ENCODE measurements around the gene AXL.

The AXL gene

GRCh38 chr19:41298348-41298964, 79.4 kb downstream of the AXL start:
- no peaks in the 10 kb centered on the region for H3K27me3 ChIP-seq (ENCODE audit: control insufficient read depth, insufficient read depth, low read length)
- H3K4me3 ChIP-seq (ENCODE audit: low read length), result no peak overlapping the region
- peaks cover 83% of the 10 kb centered on the region for H3K36me3 ChIP-seq (ENCODE audit: control insufficient read depth, insufficient read depth, low read length)
- no peak for DNase-seq (ENCODE audit: low read depth, low spot score)
- no peak overlapping the region for H3K27ac ChIP-seq (ENCODE audit: low read length)
- H3K4me1 ChIP-seq (ENCODE audit: control insufficient read depth, insufficient read depth, low read length), result no peaks in the 10 kb centered on the region
- no peaks in the 10 kb centered on the region for H3K9me3 ChIP-seq (ENCODE audit: control insufficient read depth, insufficient read depth, low read length)
- no CpG with 5 or more reads among the region's 4 CpGs for WGBS (ENCODE audit: insufficient coverage, insufficient read length)

GRCh38 chr19:41299046-41299754, 80.2 kb downstream of the AXL start:
- no CpG with 5 or more reads among the region's 10 CpGs for WGBS (ENCODE audit: insufficient coverage, insufficient read length)
- no peaks in the 10 kb centered on the region for H3K4me1 ChIP-seq (ENCODE audit: control insufficient read depth, insufficient read depth, low read length)
- no peaks in the 10 kb centered on the region for H3K9me3 ChIP-seq (ENCODE audit: control insufficient read depth, insufficient read depth, low read length)
- peaks cover 84% of the 10 kb centered on the region for H3K36me3 ChIP-seq (ENCODE audit: control insufficient read depth, insufficient read depth, low read length)
- no peak overlapping the region for H3K27ac ChIP-seq (ENCODE audit: low read length)
- no peaks in the 10 kb centered on the region for H3K27me3 ChIP-seq (ENCODE audit: control insufficient read depth, insufficient read depth, low read length)
- DNase-seq (ENCODE audit: low read depth, low spot score), result no peak
- H3K4me3 ChIP-seq (ENCODE audit: low read length), result no peak overlapping the region

GRCh38 chr19:41299755-41300089, 80.7 kb downstream of the AXL start:
- no peak for DNase-seq (ENCODE audit: low read depth, low spot score)
- H3K27me3 ChIP-seq (ENCODE audit: control insufficient read depth, insufficient read depth, low read length), result no peaks in the 10 kb centered on the region
- WGBS (ENCODE audit: insufficient coverage, insufficient read length), result no CpG with 5 or more reads among the region's 4 CpGs
- H3K27ac ChIP-seq (ENCODE audit: low read length), result no peak overlapping the region
- H3K4me1 ChIP-seq (ENCODE audit: control insufficient read depth, insufficient read depth, low read length), result no peaks in the 10 kb centered on the region
- peaks cover 84% of the 10 kb centered on the region for H3K36me3 ChIP-seq (ENCODE audit: control insufficient read depth, insufficient read depth, low read length)
- H3K4me3 ChIP-seq (ENCODE audit: low read length), result no peak overlapping the region
- no peaks in the 10 kb centered on the region for H3K9me3 ChIP-seq (ENCODE audit: control insufficient read depth, insufficient read depth, low read length)

- WGBS (ENCODE audit: insufficient coverage, insufficient read length), result no CpG with 5 or more reads among the region's 6 CpGs
- peaks cover 83% of the 10 kb centered on the region for H3K36me3 ChIP-seq (ENCODE audit: control insufficient read depth, insufficient read depth, low read length)
- no peaks in the 10 kb centered on the region for H3K9me3 ChIP-seq (ENCODE audit: control insufficient read depth, insufficient read depth, low read length)
- no peak overlapping the region for H3K27ac ChIP-seq (ENCODE audit: low read length)
- H3K4me1 ChIP-seq (ENCODE audit: control insufficient read depth, insufficient read depth, low read length), result no peaks in the 10 kb centered on the region
- no peak overlapping the region for H3K4me3 ChIP-seq (ENCODE audit: low read length)
- DNase-seq (ENCODE audit: low read depth, low spot score), result no peak
- no peaks in the 10 kb centered on the region for H3K27me3 ChIP-seq (ENCODE audit: control insufficient read depth, insufficient read depth, low read length)
Measured at GRCh38 chr19:41300555-41300954, 81.5 kb downstream of the AXL start.

- peaks cover 73% of the 10 kb centered on the region for H3K36me3 ChIP-seq (ENCODE audit: control insufficient read depth, insufficient read depth, low read length)
- WGBS (ENCODE audit: insufficient coverage, insufficient read length), result no CpG with 5 or more reads among the region's 21 CpGs
- no peak overlapping the region for H3K27ac ChIP-seq (ENCODE audit: low read length)
- DNase-seq (ENCODE audit: low read depth, low spot score), result no peak
- no peaks in the 10 kb centered on the region for H3K4me1 ChIP-seq (ENCODE audit: control insufficient read depth, insufficient read depth, low read length)
- H3K27me3 ChIP-seq (ENCODE audit: control insufficient read depth, insufficient read depth, low read length), result no peaks in the 10 kb centered on the region
- H3K9me3 ChIP-seq (ENCODE audit: control insufficient read depth, insufficient read depth, low read length), result no peaks in the 10 kb centered on the region
- H3K4me3 ChIP-seq (ENCODE audit: low read length), result no peak overlapping the region
Measured at GRCh38 chr19:41302624-41303351, 83.8 kb downstream of the AXL start.

- whole genome bisulfite sequencing (ENCODE audit: insufficient coverage, insufficient read length), result no CpG with 5 or more reads among the region's 14 CpGs
- no peaks in the 10 kb centered on the region for H3K27me3 ChIP-seq (ENCODE audit: control insufficient read depth, insufficient read depth, low read length)
- no peak overlapping the region for H3K27ac ChIP-seq (ENCODE audit: low read length)
- no peak overlapping the region for H3K4me3 ChIP-seq (ENCODE audit: low read length)
- peaks cover 62% of the 10 kb centered on the region for H3K36me3 ChIP-seq (ENCODE audit: control insufficient read depth, insufficient read depth, low read length)
- no peaks in the 10 kb centered on the region for H3K9me3 ChIP-seq (ENCODE audit: control insufficient read depth, insufficient read depth, low read length)
- H3K4me1 ChIP-seq (ENCODE audit: control insufficient read depth, insufficient read depth, low read length), result 0 out of 2 replicates have a peak, but pooled peaks cover 1% of the 10 kb centered on the region
- no peak for DNase-seq (ENCODE audit: low read depth, low spot score)
Measured at GRCh38 chr19:41303954-41304353, 84.9 kb downstream of the AXL start.

- peaks cover 53% of the 10 kb centered on the region for H3K36me3 ChIP-seq (ENCODE audit: control insufficient read depth, insufficient read depth, low read length)
- DNase-seq (ENCODE audit: low read depth, low spot score), result no peak
- H3K4me3 ChIP-seq (ENCODE audit: low read length), result no peak overlapping the region
- no peaks in the 10 kb centered on the region for H3K9me3 ChIP-seq (ENCODE audit: control insufficient read depth, insufficient read depth, low read length)
- no peak overlapping the region for H3K27ac ChIP-seq (ENCODE audit: low read length)
- no peaks in the 10 kb centered on the region for H3K27me3 ChIP-seq (ENCODE audit: control insufficient read depth, insufficient read depth, low read length)
- WGBS (ENCODE audit: insufficient coverage, insufficient read length), result no CpG with 5 or more reads among the region's 4 CpGs
- 0 out of 2 replicates have a peak, but pooled peaks cover 3% of the 10 kb centered on the region for H3K4me1 ChIP-seq (ENCODE audit: control insufficient read depth, insufficient read depth, low read length)
Measured at GRCh38 chr19:41304706-41305483, 85.9 kb downstream of the AXL start.

GRCh38 chr19:41305927-41306793, 87.1 kb downstream of the AXL start:
- Histone ChIP-seq H3K9me3 (ENCODE audit: control insufficient read depth, insufficient read depth, low read length) (no peaks in the 10 kb centered on the region), H3K27me3 (ENCODE audit: control insufficient read depth, insufficient read depth, low read length) (no peaks in the 10 kb centered on the region; the same call in 1 of the 2 replicates), H3K4me1 (ENCODE audit: control insufficient read depth, insufficient read depth, low read length) (0 out of 2 replicates have a peak, but pooled peaks cover 3% of the 10 kb centered on the region), H3K4me3 (ENCODE audit: low read length) (no peak overlapping the region), H3K36me3 (ENCODE audit: control insufficient read depth, insufficient read depth, low read length) (peaks cover 47% of the 10 kb centered on the region), H3K27ac (ENCODE audit: low read length) (no peak overlapping the region)
- WGBS (ENCODE audit: insufficient coverage, insufficient read length), result no CpG with 5 or more reads among the region's 13 CpGs
- DNase-seq (ENCODE audit: low read depth, low spot score), result no peak

GRCh38 chr19:41307090-41307875, 88.3 kb downstream of the AXL start:
- H3K27ac ChIP-seq (ENCODE audit: low read length), result no peak overlapping the region
- 0 out of 2 replicates have a peak, but pooled peaks cover 3% of the 10 kb centered on the region for H3K4me1 ChIP-seq (ENCODE audit: control insufficient read depth, insufficient read depth, low read length)
- WGBS (ENCODE audit: insufficient coverage, insufficient read length), result no CpG with 5 or more reads among the region's 8 CpGs
- no peak for DNase-seq (ENCODE audit: low read depth, low spot score)
- H3K27me3 ChIP-seq (ENCODE audit: control insufficient read depth, insufficient read depth, low read length), result no peaks in the 10 kb centered on the region; the same call in 1 of the 2 replicates
- H3K4me3 ChIP-seq (ENCODE audit: low read length), result no peak overlapping the region
- H3K36me3 ChIP-seq (ENCODE audit: control insufficient read depth, insufficient read depth, low read length), result peaks cover 40% of the 10 kb centered on the region
- H3K9me3 ChIP-seq (ENCODE audit: control insufficient read depth, insufficient read depth, low read length), result no peaks in the 10 kb centered on the region
